Stimulated activated CD4-positive, alpha-beta T cell treated with anti-CD3 and anti-CD28 coated beads, Interleukin-2, amount 100 ng/mL, for 4 hours (primary cell): ENCODE data around the gene WDR19.
"Not testable (repeated sequence)": the region's sequence is repeated elsewhere in the genome, so short reads cannot be mapped to it uniquely, and the experiment has no call there.

Source experiments
- DNase-seq: peaks from one replicate; pipeline ENCODE4 v3.0.0-alpha.2; 2020; ENCODE audit warnings: low read depth

Gene WDR19

DNA sequence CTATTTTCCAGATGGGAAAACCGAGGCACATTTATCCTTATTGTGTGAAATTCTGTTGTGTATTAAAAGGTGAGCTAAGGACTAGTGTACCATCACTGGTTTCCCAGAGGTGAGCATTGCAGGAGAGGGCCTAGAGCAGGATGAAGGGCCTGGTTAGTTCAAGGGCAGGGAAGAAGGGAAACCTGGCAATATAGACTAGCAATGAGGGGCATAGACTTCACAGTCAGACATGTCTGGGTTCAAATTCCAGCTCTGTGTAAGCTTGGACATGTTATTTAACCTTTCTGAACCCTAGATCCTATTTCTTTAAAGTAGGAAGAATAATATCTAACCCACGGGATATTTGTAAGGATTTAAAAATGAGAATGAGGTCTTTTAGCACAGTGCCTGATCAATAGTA lies 50.8 kb downstream of the WDR19 start:
- no peak for DNase-seq

GRCh38 chr4:39233783-39234182 lies 51.5 kb downstream of the WDR19 start:
- DNase-seq = no peak

DNA sequence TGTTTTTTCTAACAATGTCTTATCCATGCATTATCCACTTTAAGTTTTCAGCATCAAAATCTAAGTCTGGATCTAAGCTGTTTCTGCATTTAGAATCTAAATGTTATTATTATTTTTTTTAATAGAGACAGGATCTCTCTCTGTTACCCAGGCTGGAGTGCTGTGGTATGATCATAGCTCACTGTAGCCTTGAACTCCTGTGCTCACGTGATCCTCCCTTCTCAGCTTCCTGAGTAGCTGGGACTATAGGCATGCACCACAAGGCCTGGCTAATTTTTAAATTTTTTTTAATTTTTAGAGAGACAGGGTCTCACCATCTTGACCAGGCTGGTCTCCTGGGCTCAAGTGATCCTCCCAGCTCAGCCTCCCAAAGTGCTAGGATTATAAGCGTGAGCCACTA lies 52.7 kb downstream of the WDR19 start:
- no peak for DNase-seq

DNA sequence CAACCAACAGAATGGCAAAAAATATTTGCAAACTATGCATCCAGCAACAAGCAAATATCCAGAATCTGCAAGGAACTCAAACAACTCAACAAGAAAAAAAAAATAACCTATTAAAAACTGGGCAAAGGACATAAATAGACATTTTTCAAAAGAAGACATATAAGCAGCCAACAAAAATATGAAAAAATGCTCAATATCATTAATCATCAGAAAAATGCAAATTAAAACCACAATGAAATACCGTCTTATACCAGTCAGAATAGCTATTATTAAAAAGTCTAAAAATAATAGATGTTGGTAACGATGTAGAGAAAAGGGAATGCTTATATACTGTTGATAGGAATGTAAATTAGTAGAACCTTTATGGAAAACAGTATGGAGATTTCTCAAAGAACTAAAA lies 53.4 kb downstream of the WDR19 start:
- DNase-seq = no peak

DNA sequence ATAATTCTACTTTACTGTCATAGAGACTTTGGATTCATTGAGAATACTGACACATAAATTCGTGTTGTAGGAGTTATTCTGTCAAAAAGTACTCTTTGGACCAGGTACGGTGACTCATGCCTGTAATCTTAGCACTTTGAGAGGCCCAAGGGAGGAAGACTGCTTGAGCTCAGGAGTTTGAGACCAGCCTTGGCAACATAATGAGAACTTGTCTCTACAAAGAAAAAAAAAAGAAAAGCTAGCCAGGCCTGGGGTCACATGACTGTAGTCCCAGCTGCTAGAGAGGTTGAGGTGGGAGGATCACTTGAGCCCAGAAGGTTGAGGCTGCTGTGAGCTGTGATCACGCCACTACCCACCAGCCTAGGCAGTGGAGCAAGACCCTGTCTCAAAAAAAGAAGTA lies 54.9 kb downstream of the WDR19 start:
- no peak for DNase-seq

- no peak for DNase-seq
These were observed 61.1 kb downstream of the WDR19 start for GRCh38 chr4:39243462-39243861.

DNA sequence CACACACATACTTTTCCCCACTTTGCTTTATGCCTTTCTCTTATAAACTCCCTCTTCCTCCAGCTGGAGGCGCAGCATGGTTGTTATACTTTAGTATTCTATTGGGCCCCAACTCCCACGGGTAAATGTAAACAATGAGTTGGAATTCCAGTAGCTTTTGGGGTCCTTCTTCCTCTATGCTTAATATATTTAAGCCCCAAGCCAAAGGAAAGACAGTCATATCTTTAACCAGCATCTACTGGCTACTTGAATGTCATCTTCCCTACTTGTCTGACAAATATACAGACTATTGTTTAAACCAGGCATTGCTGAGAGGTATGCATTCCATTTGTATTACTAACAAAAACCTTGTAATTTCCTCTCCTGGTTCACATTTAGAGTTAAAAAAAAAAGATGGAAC lies 72.9 kb downstream of the WDR19 start:
- no peak for DNase-seq

GRCh38 chr4:39255871-39256270 lies 73.5 kb downstream of the WDR19 start:
- DNase-seq = no peak

DNA sequence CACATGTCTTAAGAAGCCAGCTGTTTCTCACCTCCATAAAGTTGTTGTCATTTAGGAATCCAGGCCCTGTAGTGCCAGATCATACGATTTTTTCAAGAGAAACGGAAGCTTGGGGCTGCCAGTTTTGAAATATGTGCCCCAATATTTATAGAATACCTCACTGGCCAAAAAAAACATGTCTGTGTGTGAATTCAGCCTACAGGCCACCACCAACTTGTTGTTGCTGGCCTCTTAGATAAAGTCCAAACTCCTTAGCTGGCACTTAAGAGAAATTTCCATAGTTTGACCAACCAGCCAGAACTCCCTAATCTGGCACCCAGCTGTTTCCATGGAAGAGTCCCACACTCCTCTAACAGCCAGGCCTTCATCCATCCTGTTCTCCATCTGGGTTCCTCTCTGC lies 74.1 kb downstream of the WDR19 start:
- DNase-seq = no peak

DNA sequence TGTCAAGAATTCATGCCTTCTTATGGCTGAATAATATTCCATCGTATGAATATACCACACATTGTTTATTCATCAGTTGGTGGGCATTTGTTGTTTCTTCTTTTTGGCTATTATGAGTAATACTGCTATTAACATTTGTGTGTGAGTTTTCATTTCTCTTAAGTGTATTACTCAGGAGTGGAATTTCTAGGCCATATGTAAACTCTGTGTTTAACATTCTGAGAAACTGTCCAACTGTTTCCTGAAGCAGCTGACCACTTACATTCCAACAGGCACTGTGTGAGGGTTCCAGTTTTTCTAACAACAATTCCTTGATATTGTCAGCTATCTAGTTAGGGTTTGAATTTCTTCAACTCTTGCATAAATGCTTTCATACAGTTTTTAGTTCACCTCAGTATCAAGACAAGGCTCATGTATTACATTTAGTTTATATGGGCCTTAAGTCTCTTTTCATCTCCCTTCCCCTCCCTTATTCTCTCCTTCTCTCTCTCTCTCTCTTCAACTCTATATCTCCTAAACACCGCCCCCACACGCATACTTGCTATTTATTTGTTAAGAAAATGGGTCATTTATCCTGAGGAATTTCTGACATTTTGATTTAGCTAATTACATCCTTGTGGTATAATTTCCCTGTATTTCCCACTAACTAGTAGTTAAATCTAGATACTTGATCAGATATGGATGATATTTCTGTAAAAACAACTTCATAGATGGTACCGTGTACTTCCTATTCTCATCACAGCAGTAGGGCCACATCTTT lies 77.4 kb downstream of the WDR19 start:
- DNase-seq = no peak

- DNase-seq = no peak
These were observed 81.6 kb downstream of the WDR19 start for GRCh38 chr4:39263895-39264294.

DNA sequence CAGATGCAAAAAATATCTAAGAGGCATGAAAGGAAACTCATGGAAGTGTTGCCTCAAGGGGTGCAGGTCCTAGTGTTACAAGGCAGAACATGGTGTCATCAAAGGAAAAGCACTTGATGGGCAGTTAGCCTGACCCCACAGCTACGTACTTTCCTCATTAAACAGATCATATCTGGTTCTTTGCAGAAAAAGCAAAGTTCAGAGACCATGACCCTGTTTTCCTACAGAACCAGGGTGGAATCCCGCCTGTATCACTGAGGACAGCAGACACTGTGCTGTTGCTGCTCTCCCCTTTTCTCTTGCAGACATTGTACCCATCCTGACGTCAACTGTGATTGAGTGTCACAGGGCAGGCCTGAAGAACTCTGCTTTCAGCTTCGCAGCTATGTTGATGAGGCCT lies 92.2 kb downstream of the WDR19 start:
- DNase-seq = no peak

- not testable (repeated sequence) for DNase-seq
These were observed 95.3 kb downstream of the WDR19 start for GRCh38 chr4:39277661-39278060.

DNA sequence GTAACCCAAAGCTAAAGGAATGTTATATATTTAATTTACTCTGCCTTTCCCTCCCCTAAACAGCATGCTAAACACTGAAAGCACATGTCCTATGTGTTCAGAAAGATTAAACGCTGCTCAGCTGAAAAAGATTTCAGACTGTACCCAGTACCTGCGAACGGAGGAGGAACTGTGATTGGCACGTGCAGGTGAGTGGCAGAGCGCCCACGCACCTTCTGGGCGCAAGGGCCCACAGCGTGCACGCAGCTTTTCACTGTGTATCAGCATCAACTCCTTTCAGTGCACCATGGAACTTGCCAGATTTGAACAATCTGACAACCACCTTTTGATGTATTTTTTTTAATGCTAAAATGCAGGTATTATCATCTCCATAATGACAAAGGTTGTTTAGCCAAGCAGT lies 96.1 kb downstream of the WDR19 start:
- no peak for DNase-seq

DNA sequence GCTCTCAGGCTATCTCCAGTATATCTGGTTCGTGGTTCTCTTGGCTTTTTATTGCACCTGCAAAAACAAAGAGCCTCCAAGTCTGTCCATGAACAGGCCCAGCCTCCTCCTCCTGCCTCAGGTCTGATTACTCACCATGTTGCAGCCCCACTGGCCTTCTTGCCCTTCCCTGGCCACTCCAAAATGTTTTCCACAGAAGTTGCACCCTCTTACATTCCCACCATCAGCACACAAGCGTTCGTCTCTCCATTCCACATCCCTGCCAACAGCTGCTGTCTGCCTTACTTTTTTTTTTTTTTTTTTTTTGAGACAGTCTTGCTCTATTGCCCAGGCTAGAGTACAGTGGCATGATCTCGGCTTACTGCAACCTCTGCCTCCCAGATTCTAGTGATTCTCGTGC lies 97.1 kb downstream of the WDR19 start:
- DNase-seq = no peak

GRCh38 chr4:39280770-39281169 lies 98.4 kb downstream of the WDR19 start:
- no peak for DNase-seq

DNA sequence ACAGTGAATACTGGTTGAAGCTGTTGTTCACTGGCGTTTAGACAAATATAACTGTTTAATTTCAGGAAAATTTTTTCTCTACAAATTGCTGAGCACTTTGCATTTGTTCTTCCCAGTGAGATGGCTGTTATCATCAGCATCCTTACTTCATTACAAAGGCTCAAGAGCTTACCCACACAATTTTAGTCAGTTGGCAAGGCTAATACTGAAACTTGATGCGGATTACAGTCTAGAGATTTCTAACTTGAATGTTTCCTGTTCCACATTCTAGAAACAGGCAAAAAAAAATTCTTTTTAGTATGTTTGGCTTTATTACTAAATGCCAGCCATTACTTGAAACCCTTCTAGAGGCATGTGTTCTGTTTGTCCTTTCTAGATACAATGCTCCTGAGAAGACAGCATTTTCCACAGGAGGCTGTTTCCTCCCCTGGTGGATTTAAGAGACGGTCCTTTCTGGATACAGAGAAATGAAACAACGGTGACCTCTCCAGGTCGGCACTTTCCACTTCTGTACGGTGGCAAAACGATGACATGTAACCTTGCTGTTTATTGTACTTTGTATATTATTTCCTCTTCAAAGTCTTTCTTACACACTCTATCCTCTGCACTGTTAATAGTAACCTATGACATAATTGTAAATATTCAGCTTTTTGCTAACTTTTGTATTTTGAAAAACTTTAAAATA lies 102.9 kb downstream of the WDR19 start:
- no peak for DNase-seq

- DNase-seq = no peak
These were observed 103.5 kb downstream of the WDR19 start for GRCh38 chr4:39285853-39286252.

DNA sequence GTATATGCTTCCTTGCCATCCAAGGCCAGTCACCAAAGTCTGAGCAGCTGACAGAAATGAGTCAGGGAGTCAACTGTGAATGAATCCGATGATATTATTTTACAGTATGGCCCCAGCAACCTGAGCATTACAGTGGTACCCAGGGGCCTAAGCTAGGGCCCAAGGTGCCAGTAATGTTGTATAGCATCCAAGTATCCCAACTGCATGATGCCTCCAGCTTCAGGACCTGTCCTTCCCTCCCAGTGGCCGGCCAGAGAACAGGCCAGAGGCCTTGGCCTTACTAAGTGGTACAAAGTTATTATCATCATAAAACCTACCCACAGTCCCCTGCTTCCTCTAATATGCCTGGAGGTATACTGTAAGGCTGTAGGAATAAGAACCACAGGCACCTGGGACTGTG lies 103.9 kb downstream of the WDR19 start:
- no peak for DNase-seq

DNA sequence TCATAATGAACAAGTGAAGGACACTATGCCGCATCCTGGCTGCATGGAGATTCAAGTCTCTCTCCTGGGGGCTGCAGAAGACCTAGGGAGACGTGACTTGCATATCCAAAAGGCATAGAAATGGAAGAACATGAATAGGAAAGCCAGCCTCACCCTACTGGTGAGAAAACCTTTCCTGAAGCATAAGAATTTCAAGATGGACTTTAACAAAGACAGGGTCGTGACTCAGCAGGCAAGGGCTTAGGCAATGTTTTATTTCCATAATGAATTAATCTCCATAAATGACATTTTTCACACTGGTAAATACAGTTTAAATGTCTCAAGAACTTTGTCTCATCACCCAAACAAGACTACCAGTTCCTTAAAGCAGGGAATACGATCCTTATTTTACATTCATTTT lies 104.9 kb downstream of the WDR19 start:
- DNase-seq = no peak

DNA sequence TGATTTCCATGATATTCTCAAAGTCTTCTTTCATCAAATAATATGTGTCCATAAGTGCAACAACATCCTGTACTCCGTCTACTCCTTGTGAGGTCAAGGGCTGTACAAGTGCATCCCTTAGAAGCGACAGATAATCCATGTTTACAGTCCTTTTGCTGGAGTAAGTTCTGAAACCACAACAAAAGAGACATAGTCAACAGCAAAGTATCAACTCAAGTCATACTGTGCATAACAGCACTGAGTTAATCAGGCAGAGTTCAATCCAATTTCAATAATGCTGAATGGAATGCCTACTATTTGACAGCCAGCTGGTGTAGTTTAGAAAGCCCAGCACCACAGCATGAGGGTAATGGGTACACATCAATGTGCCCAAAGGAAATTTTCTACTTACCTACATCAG lies 109.4 kb downstream of the WDR19 start:
- no peak for DNase-seq

GRCh38 chr4:39292433-39292832 lies 110.1 kb downstream of the WDR19 start:
- not testable (repeated sequence) for DNase-seq

GRCh38 chr4:39295784-39296183 lies 113.5 kb downstream of the WDR19 start:
- DNase-seq = no peak

DNA sequence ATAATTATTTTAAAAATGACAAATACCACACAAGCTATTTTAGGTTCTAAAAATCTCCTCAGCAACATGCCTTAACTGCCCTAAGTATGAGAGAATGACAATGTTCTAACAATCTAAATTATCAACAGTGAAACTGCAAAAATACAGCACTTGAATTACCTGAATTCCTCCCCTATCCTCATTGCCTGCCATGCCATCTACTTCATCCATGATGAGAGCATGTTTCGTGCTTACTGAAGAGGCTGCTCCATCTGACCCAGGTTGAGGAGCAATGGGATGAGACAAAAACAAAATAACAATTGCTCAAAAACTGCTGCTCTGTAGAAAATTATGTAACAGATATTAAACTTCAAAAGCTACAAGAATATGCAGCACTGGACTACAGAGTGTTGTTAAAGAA lies 120.6 kb downstream of the WDR19 start:
- DNase-seq = no peak
